Renal cortical epithelial cell (primary cell): ENCODE data around the gene PLEKHH1. TPM values are rescaled to one million over a fixed set of nuclear protein-coding genes. Genes with fewer than 3 reads are reported as not detected.
"Not testable (repeated sequence)": the region's sequence is repeated elsewhere in the genome, so short reads cannot be mapped to it uniquely, and the experiment has no call there.

Experiments
- DNase-seq: peaks from one replicate; pipeline ENCODE4 v3.0.0-alpha.2; 2011; ENCODE audit warnings: low read depth
- total RNA-seq: library from RNA; depleted of rRNA; stranded (reverse); fragments of >200 nt; gene quantifications from 2 replicates; pipeline ENCODE4 v1.2.3, GENCODE V29; 2014

Gene PLEKHH1
- total RNA-seq, 1 donor from 2014 or later, result 7.3 TPM

DNA sequence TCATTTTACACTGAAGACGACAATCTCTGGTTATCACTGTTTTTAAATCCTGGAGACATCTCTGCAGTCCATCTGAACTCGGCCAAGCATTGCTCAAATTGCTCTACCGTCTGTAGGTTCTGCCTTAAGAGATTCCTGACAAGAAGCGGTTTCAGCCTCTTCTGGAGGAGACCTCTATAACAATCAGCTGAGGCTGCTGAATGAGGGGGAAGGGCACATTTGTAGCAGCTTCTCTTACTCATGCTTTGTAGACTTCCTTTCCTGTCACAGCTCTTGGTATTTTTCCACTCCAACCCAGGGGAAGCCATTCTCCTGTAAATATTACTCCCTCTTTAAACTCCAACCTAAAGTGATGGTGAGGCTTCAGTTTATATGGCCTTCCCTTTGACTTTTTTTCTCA is 89.6 kb downstream of the PLEKHH1 start:
- peak; percentile 88 for DNase-seq

DNA sequence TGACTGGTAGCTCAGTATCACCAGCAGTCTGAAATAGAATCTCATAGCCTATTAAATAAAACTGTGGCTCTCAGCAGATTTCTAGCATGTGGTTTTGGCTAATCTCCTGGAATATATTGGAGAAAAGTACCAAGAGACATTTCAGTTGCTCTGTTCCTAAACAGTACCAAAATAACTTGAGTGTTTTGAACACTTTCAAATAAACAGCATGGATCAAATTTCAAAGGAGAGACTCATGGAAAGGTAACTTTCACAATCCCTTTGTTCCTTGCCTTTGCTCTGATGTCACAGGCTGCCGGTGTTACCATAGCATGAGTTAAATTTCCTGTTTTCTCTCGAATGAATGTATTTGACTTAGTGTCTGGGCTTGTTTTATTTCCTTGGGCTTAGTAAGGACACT is 90.0 kb downstream of the PLEKHH1 start:
- peak; percentile 87 for DNase-seq

DNA sequence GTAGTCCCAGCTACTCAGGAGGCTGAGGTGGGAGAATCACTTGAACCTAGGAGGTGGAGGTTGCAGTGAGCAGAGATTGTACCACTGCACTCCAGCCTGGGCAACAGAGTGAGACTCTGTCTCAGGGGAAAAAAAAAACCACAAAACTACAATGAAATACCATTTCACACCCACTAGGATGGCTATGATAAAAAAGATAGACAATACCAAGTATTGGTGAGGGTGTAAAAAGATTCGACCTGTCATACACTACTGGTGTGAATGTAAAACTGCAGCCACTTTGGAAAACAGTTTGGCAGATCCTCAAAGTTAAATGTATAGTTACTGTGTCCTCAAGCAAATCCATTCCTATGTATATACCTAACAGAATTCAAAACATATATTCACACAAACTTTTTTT is 93.0 kb downstream of the PLEKHH1 start:
- not testable (repeated sequence) for DNase-seq

DNA sequence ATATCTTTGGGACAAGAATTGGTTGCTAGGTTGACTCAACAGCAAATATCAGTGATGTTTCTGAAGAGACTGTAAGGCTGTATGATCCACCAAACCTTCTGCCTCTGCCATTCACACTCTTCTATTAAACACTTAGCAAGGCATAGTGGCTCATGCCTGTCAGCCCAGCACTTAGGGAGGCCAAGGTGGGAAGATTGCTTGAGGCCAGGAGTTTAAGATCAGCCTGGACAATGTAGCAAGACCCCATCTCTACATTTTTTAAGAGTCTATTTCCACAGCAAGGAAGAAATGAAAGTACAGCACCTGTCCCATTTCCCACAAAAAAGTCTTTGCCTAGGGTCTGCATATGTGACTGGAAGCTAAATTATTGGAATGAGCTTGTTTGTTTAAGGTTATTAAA is 94.4 kb downstream of the PLEKHH1 start:
- no peak for DNase-seq

DNA sequence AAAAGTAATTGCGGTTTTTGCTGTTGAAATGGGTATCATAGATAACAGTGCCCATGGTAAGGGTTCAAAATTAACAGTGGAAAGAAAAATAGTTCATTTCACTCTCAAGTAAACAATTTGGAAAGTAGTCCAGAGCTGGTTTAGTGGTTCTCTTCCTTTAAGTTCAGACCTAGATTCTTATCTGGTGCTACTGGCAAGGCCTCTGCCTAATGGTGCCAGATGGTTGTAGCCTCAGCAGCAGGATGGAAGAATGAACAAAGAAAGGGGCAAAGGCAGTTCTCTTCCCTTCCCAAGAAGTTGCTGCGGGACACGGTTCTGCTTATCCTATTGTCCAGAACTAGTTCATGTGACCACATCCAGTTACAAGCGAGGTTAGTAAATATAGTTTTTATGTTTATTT is 97.1 kb downstream of the PLEKHH1 start:
- no peak for DNase-seq

DNA sequence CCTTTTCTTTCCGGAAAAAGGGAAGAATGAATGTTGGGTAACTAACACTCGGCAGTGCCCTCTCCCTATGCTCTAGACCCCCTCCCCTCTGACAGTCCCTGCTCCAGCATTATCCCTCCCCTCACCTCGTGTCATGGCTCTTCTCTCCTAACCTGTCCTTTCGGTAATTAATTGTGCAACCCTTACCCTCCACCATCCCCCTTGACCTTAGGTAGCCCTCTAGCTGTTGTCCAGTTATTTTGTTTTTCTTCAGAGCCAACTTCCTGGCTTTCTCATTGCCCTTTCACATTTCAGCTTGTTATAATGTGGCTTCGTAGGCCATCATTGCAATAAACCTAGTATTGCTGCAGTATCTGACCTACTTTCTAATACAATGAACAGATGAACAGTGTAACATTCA is 97.8 kb downstream of the PLEKHH1 start:
- DNase-seq, result no peak

DNA sequence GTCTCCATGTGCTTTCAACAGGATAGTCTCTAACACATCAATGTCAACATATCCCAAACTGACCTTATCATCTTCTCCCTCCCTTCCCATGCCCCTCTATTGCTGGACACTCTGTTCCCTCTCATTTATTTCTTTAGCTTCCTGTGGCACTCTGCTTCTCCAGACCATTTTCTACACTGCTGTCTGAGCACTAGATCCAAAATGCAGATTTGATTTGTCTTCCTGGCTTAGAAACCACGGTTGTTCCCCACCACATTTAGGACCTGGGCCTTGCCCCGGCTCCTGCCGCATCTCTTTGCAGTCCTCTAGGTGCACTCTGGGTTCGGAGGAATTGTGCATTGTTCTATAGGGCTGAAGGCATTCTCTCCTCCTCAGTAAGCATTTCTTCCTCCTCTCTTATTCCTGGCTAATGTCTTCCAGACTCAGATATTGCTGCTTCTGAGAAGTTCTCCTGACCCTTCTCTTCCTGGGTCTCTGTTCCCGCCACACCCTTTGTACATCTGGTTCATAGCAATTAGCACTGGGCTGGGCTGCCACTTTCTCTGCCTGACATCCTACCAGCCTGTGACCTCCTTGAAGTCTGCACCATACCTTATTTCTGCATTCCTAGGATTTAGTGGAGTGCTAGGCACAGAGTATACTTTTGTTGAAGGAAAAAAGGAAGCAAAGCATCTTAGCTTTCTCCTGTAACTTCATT is 100.5 kb downstream of the PLEKHH1 start:
- DNase-seq, result no peak

DNA sequence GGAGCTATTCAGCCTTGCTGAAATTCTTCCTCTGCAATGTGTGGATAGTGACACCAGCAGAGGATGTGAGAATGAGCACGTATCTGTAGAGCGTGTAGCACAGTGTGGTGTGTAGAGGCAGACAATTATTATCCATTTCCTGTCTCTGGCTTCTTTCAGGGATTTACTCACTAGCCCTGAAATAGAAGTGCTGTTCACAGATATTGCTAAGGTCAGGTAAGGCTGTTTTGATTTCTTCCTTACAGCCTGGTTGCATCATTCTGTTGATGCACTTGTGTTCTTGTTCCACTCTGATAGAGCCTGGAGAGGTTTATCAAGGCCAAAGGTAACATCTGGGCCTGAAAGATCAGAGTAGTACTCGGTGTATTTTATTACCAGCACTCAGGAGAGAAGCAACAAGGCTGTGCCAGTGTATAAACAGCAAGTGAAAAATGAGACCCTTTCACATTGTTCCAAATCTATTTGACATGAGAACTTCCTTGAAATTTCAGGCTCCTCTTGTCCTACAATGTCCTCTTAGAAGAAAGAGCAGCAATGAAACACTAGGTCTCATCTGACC is 103.3 kb downstream of the PLEKHH1 start:
- peak; percentile 77 for DNase-seq

DNA sequence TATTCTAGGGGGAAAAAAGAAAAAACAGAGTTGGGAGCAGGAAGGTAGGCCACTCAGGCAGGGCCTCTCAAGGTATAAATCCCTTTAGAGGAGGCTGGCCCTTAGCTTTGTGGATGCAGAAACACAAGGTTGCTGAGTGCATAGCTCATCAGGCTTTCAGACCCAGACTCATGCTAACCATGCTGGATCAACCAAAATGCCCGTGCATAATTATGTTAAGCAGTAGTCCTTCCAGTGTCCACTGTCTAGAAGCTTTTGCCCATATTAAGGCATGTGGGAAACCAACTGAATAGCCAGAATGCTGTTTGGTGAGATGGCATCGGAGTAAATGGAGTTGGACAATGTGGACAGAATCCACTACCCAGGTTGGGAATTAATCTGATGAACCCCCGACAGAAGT is 105.6 kb downstream of the PLEKHH1 start:
- no peak for DNase-seq

Other genes starting within 250 kb of the PLEKHH1 start
- gene ATP6V1D, start 173.5 kb upstream of the PLEKHH1 start, total RNA-seq, result 159 and 202 TPM in 2 replicates
- gene EIF2S1, start 173.0 kb upstream of the PLEKHH1 start, total RNA-seq, result 177 and 261 TPM in 2 replicates
- 12.9 and 126 TPM in 2 replicates for gene PLEK2, start 121.1 kb upstream of the PLEKHH1 start, total RNA-seq
- 0.69 and 3.9 TPM in 2 replicates for gene TMEM229B, start 44.6 kb upstream of the PLEKHH1 start, total RNA-seq
- 10.9 and 14.0 TPM in 2 replicates for gene PIGH, start 67.0 kb downstream of the PLEKHH1 start, total RNA-seq
- 4.5 and 17.4 TPM in 2 replicates for gene ARG2, start 86.6 kb downstream of the PLEKHH1 start, total RNA-seq
- gene VTI1B, start 141.3 kb downstream of the PLEKHH1 start, total RNA-seq, result 70.0 and 98.3 TPM in 2 replicates
- gene RDH11, start 162.5 kb downstream of the PLEKHH1 start, total RNA-seq, result 138 and 165 TPM in 2 replicates
- not detected in 2 replicates for gene RDH12, start 168.6 kb downstream of the PLEKHH1 start, total RNA-seq